HK-2 (cell line): ENCODE results near the gene HHIP.

Experiments
- DNase-seq: peaks from one replicate; pipeline ENCODE4 v3.0.0-alpha.2; 2018; ENCODE audit not compliant: unreplicated experiment

Gene HHIP

DNA sequence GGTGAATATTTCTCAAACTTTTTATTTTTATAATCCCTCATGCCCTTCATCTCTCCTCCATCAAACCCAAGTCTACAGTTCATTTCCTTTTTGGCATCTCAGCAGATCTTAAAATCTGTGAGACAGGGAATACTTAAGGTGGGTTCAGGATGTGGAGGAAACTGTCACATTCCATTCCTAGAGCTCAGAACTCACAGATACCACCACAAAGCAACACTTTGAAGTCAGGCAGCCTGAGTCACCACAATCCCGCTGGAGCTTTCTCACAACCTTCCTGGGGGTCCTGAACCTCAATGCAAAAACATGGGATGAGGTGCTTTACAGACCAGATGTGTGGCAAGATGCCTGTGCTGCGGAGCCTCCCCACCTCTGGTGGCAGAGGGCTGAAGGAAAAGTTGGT lies 63.2 kb downstream of the HHIP start:
- DNase-seq, result peak; percentile 57

DNA sequence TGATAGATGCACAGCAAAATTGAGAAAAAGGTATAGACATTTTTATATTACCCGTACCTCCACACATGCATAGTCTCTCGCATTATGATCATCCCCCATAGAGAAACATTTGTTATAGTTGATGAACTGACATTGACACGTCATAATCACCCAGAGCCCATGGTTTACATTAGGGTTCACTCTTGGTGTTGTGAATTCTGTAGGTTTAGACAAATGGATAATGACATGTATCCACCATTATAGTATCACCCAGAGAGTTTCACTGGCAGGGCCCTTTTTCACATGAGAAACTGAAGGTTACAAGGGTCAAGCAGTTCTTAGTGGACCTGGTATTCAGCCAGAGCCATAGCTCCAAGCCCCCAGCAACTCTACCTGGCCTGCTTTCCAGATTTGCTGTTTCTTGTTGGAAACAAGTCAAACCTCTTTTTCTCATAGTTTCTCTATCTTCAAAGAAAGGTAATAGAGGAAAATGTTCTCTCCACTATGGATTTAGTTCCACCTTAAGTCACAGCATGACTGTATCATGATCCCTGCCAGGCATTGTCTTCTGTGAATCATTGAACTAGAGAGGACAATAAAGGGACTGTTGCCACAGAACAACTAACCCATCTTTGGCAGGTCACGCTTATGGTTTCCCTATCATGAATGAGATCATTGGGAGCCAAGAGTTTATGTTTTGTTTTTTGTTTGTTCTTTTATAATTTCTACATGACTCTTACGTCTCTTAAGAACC lies 64.0 kb downstream of the HHIP start:
- peak; percentile 28 for DNase-seq

DNA sequence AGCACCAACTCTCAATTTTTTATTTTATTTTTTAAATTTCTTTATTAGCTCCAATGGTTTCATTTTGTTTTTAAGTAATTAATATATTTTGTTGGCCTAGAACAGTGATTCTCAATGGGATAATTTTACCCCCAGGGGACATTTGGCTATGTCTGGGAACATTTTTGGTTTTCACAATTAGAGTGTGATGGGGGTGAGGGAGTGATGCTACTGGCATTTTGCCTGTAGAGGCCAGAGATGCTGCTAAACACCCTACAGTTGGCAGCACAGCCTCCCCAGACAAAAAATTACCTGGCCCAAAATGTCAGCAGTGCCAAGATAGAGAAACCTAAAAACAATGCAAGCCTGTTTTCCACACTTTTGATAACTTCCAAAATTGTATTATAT lies 64.6 kb downstream of the HHIP start:
- DNase-seq, result no peak

DNA sequence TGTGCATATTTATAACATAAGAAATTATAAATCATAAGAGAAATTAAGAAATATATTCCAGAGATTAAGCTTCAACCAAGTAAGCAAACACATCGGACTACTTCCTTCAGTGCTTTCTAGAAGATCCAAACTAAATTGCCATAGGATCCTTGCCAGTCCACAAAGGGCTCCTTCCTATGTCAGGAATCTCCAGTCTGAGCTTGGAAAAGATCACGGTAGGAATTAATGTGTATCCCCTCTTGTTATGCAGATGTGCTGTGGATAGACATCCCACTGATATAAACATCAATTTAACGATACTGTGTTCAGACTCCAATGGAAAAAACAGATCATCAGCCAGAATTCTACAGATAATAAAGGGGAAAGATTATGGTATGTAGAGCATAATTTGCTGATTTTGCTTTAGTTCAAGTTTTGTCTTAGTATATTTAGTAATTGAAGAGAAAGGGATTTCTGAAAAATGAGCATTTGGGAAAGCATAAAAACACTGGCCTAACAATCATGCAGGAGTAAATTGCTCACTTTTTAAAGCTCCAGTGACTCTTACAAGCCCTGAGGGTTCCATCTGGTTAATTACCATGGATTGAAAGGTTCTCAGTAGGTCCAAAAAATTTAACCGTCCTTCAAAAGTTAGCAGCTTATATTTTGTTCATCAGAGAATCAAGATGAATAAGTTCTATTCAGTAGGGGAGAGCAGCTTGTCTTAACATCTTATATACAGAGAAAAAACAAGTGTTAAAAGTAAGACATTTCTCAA lies 65.9 kb downstream of the HHIP start:
- DNase-seq, result no peak

DNA sequence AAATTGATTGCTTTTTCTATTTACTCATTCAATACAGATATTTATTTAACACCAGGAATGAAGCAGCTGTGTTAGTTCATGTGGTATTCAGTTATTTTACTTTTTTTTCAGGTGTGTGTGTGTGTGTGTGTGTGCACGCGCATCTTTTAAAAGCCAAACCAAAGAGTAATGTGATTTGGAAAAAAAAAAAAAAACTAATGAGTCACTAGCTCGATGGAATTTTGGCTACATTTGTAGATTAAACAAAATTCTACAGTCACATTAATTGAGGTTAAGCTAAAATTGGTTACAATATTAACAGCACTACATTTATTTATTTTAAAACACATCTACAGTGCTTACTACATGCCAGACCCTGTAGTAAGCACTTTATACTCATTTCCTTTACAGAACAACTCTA lies 66.8 kb downstream of the HHIP start:
- no peak for DNase-seq

DNA sequence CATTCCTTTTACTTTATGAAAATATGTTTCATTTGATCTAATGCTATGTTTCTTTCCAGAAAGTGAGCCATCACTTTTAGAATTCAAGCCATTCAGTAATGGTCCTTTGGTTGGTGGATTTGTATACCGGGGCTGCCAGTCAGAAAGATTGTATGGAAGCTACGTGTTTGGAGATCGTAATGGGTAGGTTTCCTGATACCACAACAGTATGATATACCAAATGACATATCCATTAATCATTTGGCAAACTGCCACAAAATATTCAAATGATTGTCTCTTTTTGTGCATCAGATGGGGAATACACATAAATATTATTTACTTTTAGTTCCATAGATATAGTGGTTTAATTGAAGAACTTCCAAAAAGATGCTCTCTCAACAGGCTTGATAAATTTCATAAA lies 68.2 kb downstream of the HHIP start:
- DNase-seq, result no peak

DNA sequence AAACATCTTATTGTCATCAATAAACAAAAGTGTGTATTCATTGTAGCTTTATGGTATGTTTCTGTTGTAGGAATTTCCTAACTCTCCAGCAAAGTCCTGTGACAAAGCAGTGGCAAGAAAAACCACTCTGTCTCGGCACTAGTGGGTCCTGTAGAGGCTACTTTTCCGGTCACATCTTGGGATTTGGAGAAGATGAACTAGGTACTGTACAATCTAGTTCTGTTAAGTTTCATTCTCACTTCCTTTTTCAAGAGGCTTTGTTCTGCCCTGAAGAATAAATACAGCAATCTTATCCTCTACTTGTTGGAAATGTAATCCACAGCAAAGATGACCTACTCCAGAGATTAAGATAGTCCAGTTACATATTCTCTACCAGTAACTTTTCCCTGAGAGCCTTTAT lies 69.3 kb downstream of the HHIP start:
- DNase-seq, result no peak

DNA sequence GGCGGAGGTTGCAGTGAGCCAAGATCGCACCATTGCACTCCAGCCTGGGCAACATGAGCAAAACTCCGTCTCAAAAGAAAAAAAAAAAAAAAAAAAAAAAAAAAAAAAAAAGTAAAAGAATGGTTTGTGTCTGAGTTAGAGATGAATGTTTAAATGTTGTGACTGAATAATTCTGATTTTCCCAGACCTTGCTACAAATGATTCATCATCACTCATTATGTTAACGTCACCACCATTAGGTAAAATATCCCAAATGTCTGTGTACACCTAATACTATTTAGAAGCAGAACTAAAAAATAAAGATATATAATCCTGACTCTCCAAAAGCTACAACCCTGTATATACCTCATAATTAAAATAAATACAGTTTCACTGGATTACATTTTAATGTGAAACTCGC lies 70.8 kb downstream of the HHIP start:
- no peak for DNase-seq

DNA sequence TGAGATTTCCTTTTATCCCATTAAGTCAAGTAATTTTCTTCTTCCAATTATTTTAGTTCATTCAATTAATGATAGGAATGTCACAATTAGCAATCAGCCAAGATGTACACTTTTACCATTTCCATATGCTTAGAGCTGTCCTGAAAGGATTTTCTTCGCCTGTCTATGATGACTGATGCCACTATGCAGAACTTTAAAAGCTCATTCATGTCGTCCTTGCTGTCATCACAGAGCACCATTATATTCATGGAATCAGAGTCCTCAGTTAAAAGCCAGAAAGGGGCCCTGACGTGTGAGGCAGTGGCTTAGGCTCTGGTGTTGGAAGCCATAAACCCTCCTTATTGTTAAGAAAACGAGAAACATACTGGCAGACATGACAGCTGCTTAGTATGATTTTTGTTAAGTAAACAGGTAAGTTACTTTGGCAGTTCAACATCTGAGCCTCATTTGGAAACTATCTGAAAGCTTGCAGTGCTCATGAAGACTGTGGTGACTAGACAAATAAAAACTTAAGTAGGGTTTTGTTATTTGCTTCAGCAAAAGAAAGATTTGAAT lies 73.1 kb downstream of the HHIP start:
- DNase-seq, result no peak

DNA sequence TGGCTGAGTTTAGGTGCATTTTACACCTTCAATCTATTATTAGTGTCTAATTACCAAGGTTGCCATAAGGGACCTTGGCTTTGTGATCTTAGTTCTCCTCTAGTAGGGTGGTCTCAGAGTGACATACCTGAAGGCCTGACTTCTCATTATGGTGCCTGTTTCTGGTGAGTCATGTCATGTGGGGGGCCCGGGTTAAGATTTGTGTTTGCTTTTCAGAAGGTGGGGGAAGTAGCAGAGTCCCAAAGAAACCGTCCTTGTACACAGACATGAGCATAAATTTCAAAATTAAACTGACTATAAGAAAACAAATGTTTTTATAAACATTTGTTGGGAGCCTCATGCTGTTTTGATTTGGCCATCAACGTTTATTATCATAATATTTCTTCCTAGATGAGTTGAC lies 74.5 kb downstream of the HHIP start:
- no peak for DNase-seq

DNA sequence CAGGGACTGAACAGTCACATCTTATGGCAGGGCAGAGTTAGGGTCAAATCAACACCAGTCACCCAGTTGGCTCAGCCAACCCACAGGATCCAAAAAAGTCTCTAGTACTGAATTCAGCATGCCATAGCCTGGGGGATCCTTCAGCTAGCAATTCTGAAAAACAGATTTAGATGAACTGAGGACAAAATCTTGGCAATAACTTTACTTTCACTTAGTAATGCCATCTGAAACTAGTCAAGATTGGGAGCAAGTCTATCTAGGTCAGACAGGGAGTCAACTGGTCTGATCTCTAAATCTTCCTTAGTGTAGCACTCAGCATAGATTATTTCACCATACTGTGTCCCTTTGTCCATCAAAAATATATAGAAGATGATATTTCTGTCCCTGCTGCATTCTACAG lies 76.0 kb downstream of the HHIP start:
- no peak for DNase-seq

DNA sequence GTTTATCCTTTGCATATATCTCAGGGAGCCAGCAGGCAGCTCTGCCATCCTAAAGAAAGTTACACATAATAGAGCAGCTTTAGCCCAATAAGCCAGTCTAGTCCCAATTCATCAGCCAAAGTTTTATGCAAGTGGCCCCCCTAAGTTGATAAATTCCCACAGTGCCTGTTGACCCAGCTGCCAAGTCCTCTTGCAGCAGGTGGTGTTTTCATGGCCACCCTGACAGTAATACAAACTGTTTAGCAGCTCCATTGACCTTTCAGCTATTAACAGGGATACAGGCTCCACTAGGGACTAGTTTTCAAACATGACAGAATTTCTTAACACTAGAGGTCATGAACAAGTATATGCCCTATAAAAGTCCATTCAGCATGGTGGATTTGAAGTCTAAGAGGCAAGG lies 77.5 kb downstream of the HHIP start:
- no peak for DNase-seq

DNA sequence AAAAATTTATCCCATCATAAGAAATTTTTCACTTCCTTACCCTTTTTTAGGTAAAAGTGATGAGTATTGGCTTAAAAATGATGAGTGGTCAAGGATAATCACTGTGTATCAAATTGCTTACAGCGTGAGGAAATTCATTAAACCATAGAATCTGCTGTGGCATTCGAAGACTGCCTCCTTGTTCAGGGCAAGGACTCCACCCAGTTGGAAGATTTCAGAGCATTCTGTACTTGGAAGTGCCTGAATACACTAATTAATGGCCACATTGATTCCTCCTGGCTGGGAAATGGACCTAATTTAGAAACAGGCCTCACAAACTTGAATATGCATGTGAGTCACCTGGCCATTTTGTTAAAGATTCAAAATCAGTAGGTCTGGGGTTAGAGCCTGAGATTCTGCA lies 83.2 kb downstream of the HHIP start:
- no peak for DNase-seq

DNA sequence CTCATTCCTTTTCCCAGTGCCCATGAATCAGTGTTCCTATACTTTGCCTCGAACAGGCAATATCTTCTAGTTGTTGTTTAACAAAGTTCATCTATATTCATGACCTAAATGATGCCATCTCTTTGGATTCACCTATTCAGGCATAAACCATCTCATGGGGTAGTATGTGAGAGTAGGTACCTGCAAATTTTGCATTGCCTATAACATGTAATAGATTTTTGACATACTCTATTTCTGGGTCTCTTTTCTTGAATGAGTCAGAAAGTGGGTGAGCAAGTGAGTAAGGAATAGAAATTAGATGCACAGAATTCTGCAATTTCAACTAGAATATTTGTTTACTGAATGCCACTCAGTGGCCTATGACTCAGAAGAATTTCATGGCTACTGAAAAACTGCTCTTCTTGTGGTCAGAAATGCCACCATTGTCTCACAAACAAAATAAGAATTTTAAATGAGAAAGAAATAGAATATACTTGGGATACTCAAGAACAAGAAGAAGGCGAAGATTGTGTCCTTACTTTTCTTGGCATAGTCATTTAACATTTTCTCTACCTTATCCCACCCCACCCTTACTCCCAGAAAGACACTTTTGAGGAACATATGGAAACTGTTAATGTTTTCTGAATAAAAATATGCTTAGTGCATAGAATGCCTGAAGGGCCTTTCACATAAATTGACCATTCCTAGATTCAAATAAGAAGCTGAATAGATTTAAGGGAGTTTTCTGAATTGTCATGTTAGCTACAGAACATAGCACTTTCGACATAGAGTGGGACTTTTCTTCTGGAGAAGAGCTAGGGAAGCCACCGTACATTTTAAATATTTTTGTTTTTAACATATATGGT lies 86.8 kb downstream of the HHIP start:
- no peak for DNase-seq

DNA sequence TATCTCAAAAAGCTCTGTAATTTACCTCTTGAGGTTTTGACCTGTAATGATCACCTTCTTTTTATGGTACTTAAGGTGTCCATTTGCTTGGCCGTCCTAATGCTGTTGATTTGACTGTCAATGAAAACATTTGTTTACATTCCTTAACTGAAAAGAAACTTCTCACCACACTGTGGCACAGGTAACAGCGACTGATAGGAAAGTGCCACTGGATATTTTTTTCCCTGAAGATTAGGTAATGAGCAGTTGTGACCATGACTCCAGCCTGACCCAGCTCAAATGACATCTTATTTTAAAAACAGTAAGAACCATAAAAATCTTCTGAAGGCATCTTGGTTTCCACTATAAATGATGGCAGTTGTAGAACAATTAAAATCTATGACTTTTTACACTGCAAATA lies 87.6 kb downstream of the HHIP start:
- no peak for DNase-seq

DNA sequence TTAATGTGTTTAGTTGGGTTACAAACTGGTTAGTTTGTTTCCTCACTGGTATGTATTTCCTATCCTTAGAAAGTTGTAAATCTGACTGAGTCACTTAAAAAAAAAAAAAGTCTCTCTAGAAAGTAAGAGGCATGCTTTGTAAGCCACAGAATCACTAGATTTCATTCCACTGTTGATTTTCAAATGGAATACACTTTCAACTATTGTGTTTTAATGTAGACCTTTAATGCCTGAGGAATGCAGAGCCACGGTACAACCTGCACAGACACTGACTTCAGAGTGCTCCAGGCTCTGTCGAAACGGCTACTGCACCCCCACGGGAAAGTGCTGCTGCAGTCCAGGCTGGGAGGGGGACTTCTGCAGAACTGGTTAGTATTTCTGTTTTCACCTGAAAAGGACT lies 88.6 kb downstream of the HHIP start:
- DNase-seq, result peak; percentile 13

DNA sequence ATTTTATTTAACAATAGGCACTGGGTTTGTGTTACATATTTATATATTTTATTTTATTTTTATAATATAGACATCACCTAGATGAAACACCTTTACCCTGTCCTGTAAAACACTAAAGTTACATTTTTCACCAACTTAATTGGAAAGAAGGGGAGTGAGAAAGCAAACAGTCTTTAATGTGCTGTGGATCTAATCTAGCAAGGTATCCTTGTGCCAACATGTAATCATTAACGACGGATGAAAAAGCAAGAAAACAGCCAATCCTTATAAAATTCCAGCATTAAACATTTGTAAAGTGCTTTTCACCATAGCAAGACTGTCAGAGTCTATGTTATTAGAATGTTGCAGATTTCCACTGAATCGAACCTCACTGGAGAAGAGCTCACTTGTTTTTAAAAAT lies 92.7 kb downstream of the HHIP start:
- no peak for DNase-seq

DNA sequence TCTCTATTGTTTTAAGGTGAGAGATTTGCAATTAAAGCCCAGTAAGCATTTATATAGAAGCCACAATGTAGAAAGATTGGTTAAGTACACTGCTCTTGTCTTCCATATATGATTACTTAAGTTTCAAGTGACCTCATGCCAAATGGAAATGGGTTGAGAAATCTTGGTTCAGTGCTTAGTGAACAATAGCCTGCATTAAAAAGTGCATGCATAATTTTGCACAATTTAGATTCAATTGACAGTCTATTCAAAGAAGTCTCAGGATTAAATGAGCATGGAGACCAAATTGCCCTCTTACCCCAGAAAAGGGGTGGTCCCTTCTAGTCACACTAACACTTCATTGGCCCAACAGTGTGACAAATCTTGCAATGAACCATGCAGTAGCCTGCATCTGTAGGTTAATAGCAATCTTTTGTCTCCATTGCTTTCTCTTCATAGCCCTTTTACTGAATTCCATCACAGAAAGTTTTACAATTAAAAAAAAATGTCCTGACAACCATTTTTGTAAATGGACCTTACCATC lies 93.6 kb downstream of the HHIP start:
- no peak for DNase-seq

DNA sequence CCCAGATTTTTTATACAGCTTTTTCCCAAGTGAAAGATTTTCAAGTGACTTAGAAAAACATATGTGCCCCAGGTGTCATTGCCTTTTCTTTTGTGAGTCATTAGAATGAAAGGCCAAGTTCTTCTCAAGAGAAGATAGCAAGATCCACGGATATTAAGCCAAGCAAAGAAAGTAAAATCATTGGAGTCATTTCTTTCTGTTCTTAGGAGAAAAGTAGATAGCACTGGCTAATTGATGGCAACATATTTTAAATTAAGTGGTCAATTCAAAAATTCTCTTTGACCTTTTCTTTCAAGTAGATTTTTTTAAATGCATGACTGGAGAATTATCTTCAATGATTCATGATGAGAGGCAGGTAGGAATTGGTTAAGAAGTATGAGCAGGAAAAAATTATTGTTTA lies 94.4 kb downstream of the HHIP start:
- DNase-seq, result no peak

DNA sequence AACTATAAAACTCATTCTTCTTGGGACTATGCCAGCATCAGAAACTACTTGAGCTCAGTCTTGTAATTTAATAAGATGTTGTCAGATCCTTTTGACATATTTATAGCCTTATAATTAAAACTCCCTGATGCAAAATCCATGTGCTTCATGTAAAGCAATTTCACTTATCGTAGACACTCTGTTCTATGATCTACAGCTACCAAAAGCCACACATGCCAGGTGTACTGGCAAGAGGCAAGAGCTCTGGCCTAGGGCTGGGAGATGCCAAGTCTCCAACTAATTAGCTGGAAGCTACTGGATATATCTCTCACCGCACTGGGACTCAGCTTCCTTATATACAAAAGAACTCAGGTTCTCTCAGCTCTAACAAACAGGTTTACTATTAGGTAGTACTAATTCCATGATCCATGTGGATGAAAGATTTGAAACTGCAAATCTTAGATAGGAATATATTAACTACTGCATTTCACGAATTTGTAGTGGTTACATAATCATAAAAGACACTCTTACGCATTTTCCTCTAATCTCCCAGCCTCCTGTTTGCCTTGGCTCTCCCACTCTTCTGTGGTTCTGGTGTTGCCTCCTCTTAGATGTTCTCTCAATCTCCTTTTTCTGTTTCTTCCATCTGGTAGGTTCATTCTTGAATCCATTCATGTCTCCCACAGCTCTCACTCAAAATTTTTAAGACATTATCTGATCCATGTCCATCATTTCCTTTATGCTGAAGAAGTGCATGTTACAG lies 103.0 kb downstream of the HHIP start:
- DNase-seq, result no peak

DNA sequence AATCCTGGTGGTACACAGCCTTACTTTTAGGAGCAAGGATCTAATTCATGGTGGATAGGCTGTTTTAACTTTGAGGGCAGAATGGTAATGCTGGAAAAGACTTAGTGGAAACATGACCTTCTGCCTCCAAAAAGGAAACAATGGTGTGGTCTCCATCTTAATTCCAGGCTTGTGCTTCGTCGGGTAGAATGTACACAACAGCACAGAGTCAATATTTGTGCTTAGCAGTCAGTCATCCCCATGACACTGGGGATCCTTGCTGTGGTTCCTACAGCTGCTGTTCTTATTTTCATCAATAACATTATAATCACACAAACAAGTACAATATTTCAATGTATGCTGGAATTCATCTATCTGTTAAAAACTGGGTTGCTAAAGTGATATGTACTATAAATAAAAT lies 104.4 kb downstream of the HHIP start:
- no peak for DNase-seq
